Effector memory CD8-positive, alpha-beta T cell (primary cell): ENCODE measurements around the gene FRY.

Experiments used
- ATAC-seq: fragments of 150-1000 bp; cut with Tn5 transposase; replicated peaks from 2 replicates; pipeline ENCODE4 v1.10.0; 2021; ENCODE audit warnings: mild to moderate bottlenecking, moderate library complexity
- DNase-seq, 3 experiments: peaks; one replicate each; pipeline ENCODE4 v3.0.0; 2021
- H3K27ac Mint-ChIP-seq, 2 donors: one replicate each; pipeline ENCODE4 v1.8.0; 2022; ENCODE audit warnings: mild to moderate bottlenecking in 2 of 2, mixed read lengths in 2 of 2, moderate library complexity in 2 of 2
- H3K27me3 Mint-ChIP-seq, 2 donors: one replicate each; pipeline ENCODE4 v1.8.0; 2022; ENCODE audit warnings: mixed read lengths in 2 of 2
- H3K36me3 Mint-ChIP-seq: one replicate; pipeline ENCODE4 v1.8.0; 2022; ENCODE audit warnings: mild to moderate bottlenecking, moderate library complexity, mixed read lengths; ENCODE audit not compliant: insufficient read depth
- H3K4me1 Mint-ChIP-seq, 2 donors: one replicate each; pipeline ENCODE4 v1.8.0; 2022; ENCODE audit warnings: low read depth in 2 of 2, mixed read lengths in 2 of 2
- H3K4me3 Mint-ChIP-seq, 2 donors: one replicate each; pipeline ENCODE4 v1.8.0; 2022; ENCODE audit warnings: mild to moderate bottlenecking in 2 of 2, mixed read lengths in 2 of 2, moderate library complexity in 2 of 2
- H3K9me3 Mint-ChIP-seq, 2 donors: one replicate each; pipeline ENCODE4 v1.8.0; 2022; ENCODE audit warnings: mixed read lengths in 2 of 2

FRY gene

DNA sequence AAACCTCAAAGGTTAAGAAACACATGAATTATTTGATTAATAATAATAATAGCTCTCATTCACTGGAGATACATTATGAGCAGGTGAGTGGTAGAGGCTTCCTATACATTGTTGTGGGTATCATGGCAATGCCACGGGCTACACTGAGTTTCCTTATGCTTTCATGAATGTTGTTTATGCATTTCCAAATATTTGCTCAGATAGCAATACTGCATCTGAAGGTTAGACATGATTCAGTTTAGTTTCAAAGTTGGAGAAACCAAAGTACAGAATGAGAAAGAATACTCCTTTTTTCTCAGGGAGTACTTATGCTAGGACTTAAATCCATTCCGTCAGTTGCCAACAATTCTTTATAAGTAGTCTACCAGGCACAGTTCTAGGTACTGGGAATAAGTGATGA lies 108.5 kb downstream of the FRY start:
- Mint-ChIP-seq H3K4me1 (no peaks in the 10 kb centered on the region), H3K36me3 (peaks cover 4% of the 10 kb centered on the region), H3K4me3 (no peak overlapping the region), H3K27me3 (peaks cover 0 to 14% of the 10 kb centered on the region in 2 donors), H3K9me3 (no peaks in the 10 kb centered on the region), H3K27ac (no peak overlapping the region)
- no peak for DNase-seq
- no peak for ATAC-seq

- H3K27ac Mint-ChIP-seq = no peak overlapping the region
These were observed 109.9 kb downstream of the FRY start for GRCh38 chr13:32141462-32141861.

DNA sequence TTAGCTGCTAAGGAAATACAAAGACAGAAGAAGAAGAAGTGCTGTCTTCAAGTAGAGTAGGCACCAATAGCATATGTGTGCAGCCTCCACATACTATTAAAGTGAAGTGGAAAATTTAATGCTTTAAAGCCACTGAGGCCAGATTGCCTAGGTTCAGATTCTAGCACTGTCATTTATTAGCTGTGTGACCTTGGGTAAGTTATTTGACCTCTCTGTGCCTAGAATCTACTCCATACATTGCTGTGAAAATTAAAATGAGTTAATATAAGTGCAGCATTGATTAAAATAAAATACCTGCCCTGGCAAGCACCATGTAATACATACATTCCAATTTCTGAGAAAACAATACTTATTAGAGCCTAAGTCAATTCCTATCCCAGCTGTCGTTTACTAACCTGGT lies 110.5 kb downstream of the FRY start:
- Mint-ChIP-seq H3K27ac (no peak overlapping the region), H3K27me3 (peaks cover 0 to 20% of the 10 kb centered on the region in 2 donors), H3K36me3 (peaks cover 4% of the 10 kb centered on the region), H3K4me1 (no peaks in the 10 kb centered on the region), H3K4me3 (no peak overlapping the region), H3K9me3 (no peaks in the 10 kb centered on the region)
- ATAC-seq (no peak), DNase-seq (no peak)

More at GRCh38 chr13:32141462-32141861, 109.9 kb downstream of the FRY start:
- Mint-ChIP-seq H3K4me1 (no peaks in the 10 kb centered on the region), H3K36me3 (peaks cover 4% of the 10 kb centered on the region), H3K27me3 (peaks cover 0 to 20% of the 10 kb centered on the region in 2 donors), H3K9me3 (no peaks in the 10 kb centered on the region), H3K4me3 (no peak overlapping the region)
- DNase-seq = no peak
- ATAC-seq = no peak

DNA sequence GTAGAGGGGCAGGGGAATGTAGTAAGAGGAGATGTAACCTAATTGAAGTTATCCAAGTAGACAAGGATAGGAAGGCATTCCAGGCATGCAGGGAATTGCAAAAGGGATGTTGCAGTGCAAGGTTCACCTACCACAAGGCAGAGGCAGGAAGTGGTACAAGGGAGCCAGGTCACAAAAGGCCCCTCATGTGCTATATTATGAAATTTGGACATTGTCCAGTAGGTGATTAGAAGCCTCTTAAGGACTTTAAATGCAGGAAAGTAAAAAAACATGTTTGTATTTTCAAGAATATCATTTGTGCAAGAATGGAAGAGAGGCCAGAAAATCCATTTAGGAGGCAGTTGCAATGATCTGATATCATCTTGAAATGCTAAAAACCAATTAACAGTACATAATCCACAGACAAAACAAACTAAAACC lies 111.4 kb downstream of the FRY start:
- Mint-ChIP-seq H3K4me3 (no peak overlapping the region), H3K36me3 (peaks cover 4% of the 10 kb centered on the region), H3K27ac (no peak overlapping the region), H3K4me1 (no peaks in the 10 kb centered on the region), H3K27me3 (peaks cover 0 to 20% of the 10 kb centered on the region in 2 donors), H3K9me3 (no peaks in the 10 kb centered on the region)
- no peak for ATAC-seq
- DNase-seq = no peak

GRCh38 chr13:32147193-32147592 lies 115.6 kb downstream of the FRY start:
- peaks cover 11% of the 10 kb centered on the region for H3K36me3 Mint-ChIP-seq
- H3K4me1 Mint-ChIP-seq = no peaks in the 10 kb centered on the region
- no peak overlapping the region for H3K27ac Mint-ChIP-seq
- H3K9me3 Mint-ChIP-seq = no peaks in the 10 kb centered on the region
- DNase-seq (no peak), ATAC-seq (no peak)
- H3K27me3 Mint-ChIP-seq = peaks cover 0 to 20% of the 10 kb centered on the region in 2 donors
- H3K4me3 Mint-ChIP-seq = no peak overlapping the region

DNA sequence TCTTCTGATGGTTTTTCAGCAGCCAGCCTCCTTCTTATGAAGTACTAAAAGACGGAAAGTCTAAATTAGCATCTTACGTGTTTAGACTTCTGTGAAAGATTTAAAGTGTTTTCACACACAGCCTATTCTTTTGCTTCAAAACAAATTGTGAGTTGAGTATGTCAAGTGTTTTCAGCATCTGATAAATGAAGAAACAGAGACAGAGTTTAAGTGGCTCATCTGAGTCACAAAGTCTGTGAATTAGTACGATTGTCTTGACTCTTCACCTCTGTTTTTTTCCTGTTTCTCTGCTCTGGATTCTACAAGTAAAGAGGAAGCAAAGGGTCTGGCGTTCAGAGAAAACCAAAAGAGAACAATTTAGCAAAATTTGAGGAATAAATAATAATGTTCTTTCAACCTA lies 116.4 kb downstream of the FRY start:
- H3K9me3 Mint-ChIP-seq = no peaks in the 10 kb centered on the region
- H3K36me3 Mint-ChIP-seq = peaks cover 11% of the 10 kb centered on the region
- no peak for ATAC-seq
- H3K27ac Mint-ChIP-seq = no peak overlapping the region
- no peak for DNase-seq
- no peaks in the 10 kb centered on the region for H3K4me1 Mint-ChIP-seq
- H3K4me3 Mint-ChIP-seq = no peak overlapping the region
- H3K27me3 Mint-ChIP-seq = peaks cover 0 to 14% of the 10 kb centered on the region in 2 donors

DNA sequence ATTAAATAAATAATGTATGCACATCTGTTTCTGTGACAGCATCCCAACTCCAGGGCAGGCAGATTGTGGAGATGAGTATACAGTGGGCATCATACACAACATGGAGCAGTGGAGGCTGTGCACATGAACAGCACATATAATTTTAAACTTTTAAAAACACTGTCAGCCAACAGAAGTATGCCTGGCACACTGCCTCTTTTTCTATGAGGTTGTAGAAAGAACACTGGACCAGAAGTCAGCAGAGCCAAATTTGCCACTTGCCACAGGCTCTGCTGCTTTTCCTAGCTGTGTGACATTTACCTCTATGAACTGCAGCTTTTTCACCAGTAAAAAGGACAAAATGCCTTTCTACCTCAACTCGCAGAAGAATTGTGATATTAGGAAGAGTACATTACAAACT lies 118.7 kb downstream of the FRY start:
- H3K9me3 Mint-ChIP-seq = no peaks in the 10 kb centered on the region
- DNase-seq (no peak), ATAC-seq (no peak)
- H3K36me3 Mint-ChIP-seq = peaks cover 11% of the 10 kb centered on the region
- no peaks in the 10 kb centered on the region for H3K4me1 Mint-ChIP-seq
- no peak overlapping the region for H3K27ac Mint-ChIP-seq
- H3K27me3 Mint-ChIP-seq = peaks cover 0 to 12% of the 10 kb centered on the region in 2 donors
- no peak overlapping the region for H3K4me3 Mint-ChIP-seq

GRCh38 chr13:32150794-32151193 lies 119.2 kb downstream of the FRY start:
- no peak overlapping the region for H3K27ac Mint-ChIP-seq
- DNase-seq (no peak), ATAC-seq (no peak)
- no peaks in the 10 kb centered on the region for H3K9me3 Mint-ChIP-seq
- H3K36me3 Mint-ChIP-seq = peaks cover 11% of the 10 kb centered on the region
- no peak overlapping the region for H3K4me3 Mint-ChIP-seq
- H3K4me1 Mint-ChIP-seq = no peaks in the 10 kb centered on the region
- H3K27me3 Mint-ChIP-seq = peaks cover 0 to 11% of the 10 kb centered on the region in 2 donors

DNA sequence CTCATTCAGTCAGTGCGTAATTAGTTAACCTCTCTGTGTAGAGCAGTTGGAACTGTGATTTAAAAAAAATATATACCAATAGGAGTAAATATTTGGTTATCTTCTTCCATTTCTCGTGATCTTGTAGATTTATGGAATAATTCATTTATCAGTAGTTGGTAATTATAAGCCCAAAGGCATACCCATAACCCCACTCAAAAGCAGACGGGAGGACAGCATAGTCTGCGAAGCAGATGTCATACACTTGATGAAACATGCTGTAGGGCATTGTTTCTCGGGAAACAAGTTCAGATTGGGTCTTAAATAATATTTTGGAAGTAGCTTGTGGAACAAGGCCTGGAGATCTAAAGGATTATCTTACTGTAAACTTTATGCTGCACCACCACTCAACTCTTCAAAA lies 119.7 kb downstream of the FRY start:
- H3K4me1 Mint-ChIP-seq = no peaks in the 10 kb centered on the region
- peaks cover 0 to 7% of the 10 kb centered on the region in 2 donors for H3K27me3 Mint-ChIP-seq
- H3K4me3 Mint-ChIP-seq = no peak overlapping the region
- DNase-seq = no peak
- no peak overlapping the region for H3K27ac Mint-ChIP-seq
- peaks cover 11% of the 10 kb centered on the region for H3K36me3 Mint-ChIP-seq
- H3K9me3 Mint-ChIP-seq = no peaks in the 10 kb centered on the region
- no peak for ATAC-seq

- ATAC-seq = no peak
- Mint-ChIP-seq H3K9me3 (no peaks in the 10 kb centered on the region), H3K27ac (no peak overlapping the region), H3K4me1 (no peaks in the 10 kb centered on the region), H3K27me3 (peaks cover 0 to 6% of the 10 kb centered on the region in 2 donors), H3K4me3 (no peak overlapping the region), H3K36me3 (peaks cover 11% of the 10 kb centered on the region)
- no peak for DNase-seq
These were observed 121.5 kb downstream of the FRY start for GRCh38 chr13:32153056-32153455.

DNA sequence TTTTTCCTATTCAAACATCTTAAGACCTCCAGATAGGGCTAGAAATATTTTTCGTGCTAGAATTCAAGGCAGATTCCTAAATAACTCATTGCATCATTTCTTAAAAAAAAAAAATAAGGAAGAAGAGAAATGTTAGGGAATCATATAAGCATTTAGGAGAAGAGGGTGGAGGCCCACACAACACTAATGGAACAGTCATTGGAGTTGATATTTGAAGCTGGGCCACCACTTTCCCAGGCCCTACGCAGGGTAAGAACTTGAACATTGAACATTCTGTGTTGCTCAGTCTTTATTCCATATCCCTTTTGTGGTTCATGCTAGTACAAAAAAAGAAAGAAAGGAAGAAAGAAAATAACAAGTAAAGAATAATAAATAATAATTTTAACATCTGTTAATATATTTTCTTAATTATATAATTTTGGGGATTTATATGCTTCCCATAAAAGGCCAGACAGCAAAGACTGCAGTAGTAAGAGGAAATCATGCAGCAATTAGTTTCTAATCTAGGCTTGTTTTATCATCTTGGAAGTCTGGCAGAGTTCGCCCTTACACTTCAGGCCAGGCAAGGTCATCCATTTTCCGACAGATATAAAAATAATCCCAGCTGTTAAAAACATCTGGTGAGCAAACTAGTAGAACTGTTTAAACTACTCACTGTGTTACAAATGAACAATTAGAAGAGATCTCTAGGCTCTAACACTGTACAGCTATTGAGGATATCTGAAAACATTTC lies 127.7 kb downstream of the FRY start:
- H3K9me3 Mint-ChIP-seq = no peaks in the 10 kb centered on the region

DNA sequence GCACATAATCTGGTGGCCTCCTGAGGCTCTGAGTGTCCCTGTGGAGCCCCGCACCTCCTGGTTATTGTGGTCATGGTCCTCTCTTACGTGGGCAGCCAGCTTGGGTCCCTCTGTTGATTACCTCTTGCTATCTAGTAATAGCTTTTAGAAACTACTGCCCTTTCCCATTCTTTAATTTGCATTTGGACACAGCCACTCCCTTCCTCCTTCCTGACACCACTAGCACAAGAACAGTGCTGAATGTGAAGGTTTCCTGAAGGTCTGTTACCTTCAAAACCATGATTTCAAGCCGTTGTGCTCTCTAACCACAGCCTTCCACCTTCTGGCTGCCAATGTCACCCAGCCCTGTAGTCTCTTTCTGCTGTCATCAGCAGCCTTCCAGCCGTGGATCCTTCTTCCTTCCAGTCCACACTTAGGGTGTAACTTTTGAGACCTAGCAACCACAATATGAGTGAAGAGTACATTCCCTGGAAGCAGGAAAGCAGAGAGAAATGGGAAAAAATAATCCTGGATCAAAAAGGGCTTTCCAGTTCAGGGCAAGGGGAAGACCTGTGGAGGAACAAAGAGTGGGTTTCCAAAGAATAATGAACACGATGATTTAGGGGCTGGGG lies 130.9 kb downstream of the FRY start:
- DNase-seq (no peak), ATAC-seq (no peak)
- Mint-ChIP-seq H3K27me3 (no peaks in the 10 kb centered on the region), H3K4me1 (peaks cover 0 to 2% of the 10 kb centered on the region in 2 donors), H3K9me3 (no peaks in the 10 kb centered on the region), H3K27ac (no peak overlapping the region), H3K36me3 (peaks cover 9% of the 10 kb centered on the region), H3K4me3 (no peak overlapping the region)

More for the DNA sequence above, 127.7 kb downstream of the FRY start:
- H3K27ac Mint-ChIP-seq = no peak overlapping the region
- ATAC-seq (no peak), DNase-seq (no peak)
- H3K27me3 Mint-ChIP-seq = no peaks in the 10 kb centered on the region
- H3K4me3 Mint-ChIP-seq = no peak overlapping the region
- H3K4me1 Mint-ChIP-seq = no peaks in the 10 kb centered on the region
- H3K36me3 Mint-ChIP-seq = peaks cover 9% of the 10 kb centered on the region

DNA sequence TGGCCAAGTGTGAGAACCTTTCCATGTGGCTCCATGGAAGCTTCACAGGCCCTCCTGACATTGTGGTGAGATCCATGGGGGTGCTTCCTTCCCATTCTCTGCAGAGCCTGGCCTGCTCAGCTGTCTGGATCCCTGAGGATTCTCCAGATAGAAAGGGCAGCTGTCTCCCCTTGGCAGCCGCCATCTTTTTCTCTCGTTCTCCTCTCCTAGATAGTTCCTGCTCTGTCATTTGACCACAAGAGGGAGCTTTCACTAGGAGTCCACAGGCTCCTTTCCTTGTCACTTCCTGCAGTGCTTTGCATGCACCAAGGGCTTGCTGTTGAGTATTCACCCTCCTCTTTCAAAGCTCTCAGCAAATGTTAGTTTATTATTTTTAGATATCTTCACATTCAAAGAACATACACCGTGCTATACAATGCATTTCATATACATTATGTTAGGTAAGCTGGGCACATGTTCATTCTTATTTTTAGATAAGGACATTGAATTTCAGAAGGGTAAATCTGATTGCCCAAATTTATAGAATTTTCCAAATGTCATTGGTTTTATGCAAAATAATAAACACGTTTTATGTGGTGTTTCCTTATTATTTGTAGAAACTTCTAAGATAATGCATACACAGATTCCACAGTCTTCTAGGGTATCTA lies 133.2 kb downstream of the FRY start:
- H3K4me1 Mint-ChIP-seq = peaks cover 0 to 2% of the 10 kb centered on the region in 2 donors
- H3K27ac Mint-ChIP-seq = no peak overlapping the region
- H3K27me3 Mint-ChIP-seq = no peaks in the 10 kb centered on the region
- H3K9me3 Mint-ChIP-seq = no peaks in the 10 kb centered on the region
- DNase-seq = no peak
- no peak overlapping the region for H3K4me3 Mint-ChIP-seq
- peak; percentile 45 for ATAC-seq
- H3K36me3 Mint-ChIP-seq = peaks cover 9% of the 10 kb centered on the region

- no peaks in the 10 kb centered on the region for H3K9me3 Mint-ChIP-seq
- ATAC-seq = no peak
- peaks cover 0 to 2% of the 10 kb centered on the region in 2 donors for H3K4me1 Mint-ChIP-seq
- no peak for DNase-seq
- no peaks in the 10 kb centered on the region for H3K27me3 Mint-ChIP-seq
- peaks cover 9% of the 10 kb centered on the region for H3K36me3 Mint-ChIP-seq
- no peak overlapping the region for H3K27ac Mint-ChIP-seq
- no peak overlapping the region for H3K4me3 Mint-ChIP-seq
These were observed 134.2 kb downstream of the FRY start for GRCh38 chr13:32165796-32166195.
